HTERT RPE-1 (cell line): ENCODE results near the gene GDNF.
"Not testable (repeated sequence)": the region's sequence is repeated elsewhere in the genome, so short reads cannot be mapped to it uniquely, and the experiment has no call there.

Experiments used
- in situ Hi-C: fragments of 300-500 bp; cut with MboI; formaldehyde crosslinking; loops from 4 replicates; pipeline ENCODE4 v1.14.3; 2020; ENCODE audit warnings: low sequenced_read_pairs

GDNF gene, protein sequence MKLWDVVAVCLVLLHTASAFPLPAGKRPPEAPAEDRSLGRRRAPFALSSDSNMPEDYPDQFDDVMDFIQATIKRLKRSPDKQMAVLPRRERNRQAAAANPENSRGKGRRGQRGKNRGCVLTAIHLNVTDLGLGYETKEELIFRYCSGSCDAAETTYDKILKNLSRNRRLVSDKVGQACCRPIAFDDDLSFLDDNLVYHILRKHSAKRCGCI

DNA sequence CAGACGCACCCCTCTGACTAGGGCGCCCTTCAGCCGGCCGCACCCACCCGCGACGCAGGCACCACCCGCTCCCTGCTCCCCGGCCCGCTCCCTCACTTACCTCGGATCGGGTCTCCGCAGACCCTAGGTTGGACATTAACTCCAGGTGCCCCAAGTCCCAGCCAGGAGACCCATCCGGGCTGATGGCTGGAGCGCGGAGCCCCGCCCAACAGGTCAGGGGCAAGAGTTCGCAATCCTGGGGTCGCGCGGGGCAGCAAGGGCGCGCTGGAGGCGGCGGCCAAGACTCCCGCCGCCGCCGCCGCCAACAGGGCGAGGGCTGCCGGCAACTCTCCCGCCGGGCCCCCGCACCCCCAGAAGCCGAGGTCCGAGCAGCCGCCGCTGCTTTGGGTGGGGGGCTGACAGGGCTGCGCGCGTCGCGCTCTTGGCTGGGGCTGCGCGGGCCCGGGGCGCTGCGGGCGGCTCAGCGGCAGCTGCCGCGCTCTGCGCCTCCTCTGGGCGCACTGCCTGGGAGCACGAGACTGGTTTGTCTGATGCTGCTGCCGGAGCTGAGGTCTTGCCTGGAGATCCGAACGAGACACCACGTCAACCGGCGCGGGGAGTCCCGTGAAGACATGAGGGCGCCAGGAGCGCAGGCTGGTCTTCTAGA, at the start of gene GDNF:
Gene GDNF, minus strand, starts transcription at position 635 of the 646 bp plus-strand sequence. CDS start 5,245 bp downstream, outside the sequence.
- in situ Hi-C loops = no loop called here

DNA sequence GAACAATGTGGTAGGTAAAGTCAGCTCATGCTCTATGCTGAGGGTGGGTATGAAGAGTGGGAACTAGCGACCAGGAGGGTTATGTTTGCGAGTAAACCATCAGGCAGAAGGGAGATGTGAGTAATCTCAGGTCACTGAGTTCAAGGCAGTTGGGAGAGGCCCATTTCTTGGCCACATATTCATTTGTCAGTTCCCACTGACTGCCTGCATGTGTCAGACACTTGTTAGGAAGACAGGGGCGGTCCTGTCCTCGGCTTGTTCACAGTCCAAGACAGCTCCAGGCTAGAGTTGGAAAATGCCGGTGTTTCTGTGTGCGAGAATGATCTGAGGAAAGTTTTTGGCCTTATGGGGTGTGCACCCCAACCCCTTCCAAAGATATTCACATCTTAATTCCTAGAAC, 48.6 kb upstream of the GDNF start:
- in situ Hi-C loops = no loop called here

DNA sequence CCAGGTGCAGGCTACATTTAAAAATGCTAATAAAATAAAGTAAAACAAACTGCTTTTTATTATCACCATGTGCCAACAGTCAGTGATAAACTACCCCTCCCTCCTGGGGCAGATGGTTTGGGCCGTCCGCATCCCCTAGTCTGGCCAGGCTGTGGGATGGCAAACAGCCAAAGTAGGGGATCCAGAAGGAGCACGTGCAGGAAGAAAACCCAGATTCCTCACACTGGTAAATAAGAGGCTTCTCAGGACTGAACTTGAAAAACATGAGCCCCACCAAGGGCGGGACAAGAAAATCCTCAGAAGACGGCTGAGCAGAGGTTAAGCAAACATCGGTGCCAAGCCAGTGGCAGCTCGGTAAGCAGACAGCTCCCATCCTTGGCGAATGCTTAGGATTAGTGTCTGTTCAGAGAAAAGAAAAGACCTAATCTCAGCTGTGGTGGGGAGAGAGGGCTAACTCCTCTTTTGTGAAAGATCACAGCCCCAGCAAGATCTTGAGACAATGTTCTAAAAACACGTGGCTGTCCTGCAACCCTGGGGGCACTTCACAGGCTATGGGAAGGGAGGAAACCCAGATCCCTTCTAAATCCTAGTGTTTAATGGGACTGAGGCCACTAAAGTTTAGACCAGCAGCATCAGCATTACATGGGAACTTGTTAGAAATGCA, 46.5 kb upstream of the GDNF start:
- in situ Hi-C loops = no loop called here

DNA sequence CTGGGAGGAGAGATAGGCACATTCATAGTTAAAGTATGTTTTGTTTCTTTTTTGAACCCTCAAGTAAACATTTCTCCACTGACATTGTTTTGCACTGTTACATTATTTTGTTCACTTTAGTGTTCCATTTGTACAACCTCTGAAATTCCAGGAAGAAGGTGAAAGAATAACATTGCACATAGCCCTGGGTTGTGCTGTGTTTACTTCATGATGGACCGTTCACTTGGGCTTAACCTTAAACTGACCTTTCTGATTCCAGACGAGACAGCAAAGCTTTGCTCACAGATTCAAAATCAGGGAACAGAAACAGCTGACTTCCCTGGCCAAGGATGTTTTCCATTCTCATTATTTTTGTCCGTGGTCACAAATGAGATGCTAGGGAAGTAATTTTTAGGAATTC, 42.8 kb upstream of the GDNF start:
- in situ Hi-C loops = no loop called here

DNA sequence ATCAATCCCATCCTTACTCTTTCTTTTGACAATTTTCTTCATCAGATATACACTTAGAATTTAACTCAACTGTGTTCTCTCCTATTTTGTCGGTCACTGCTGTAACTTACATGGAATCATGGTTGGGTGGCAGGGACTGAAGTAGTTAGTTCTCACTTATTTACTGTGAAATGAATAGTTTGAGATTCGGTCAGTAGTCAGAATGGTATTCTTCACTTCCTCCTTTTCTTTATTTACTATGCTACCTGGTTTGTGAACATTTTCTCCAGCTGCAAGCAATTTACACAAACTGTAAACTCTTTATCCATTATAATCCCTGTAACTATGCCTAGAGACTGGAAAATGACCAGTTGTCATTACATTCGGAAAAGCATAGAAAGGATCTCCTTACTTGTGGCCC, 41.5 kb upstream of the GDNF start:
- in situ Hi-C loops = no loop called here

GRCh38 chr5:37876943-37877342, 37.1 kb upstream of the GDNF start:
- in situ Hi-C loops = no loop called here

DNA sequence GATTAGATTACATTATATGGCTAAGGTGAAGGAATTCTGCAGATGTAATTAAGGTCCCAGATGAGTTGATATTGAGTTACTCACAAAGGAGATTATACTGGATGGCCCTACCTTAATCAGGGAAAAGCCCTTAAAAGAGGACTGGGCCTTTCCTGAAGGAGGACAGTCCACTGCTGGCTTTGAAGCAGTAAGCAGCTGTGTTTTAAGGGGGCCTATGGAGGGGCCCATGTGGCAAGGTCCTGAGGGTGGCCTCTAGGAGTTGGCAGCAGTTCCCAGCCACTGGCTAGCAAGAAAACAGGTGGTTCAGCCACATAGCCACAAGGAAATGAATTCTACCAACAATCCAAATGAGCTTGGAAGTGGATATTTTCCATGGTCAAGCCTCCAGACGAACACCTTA, 36.4 kb upstream of the GDNF start:
- in situ Hi-C loops = no loop called here

GRCh38 chr5:37875051-37875787, 35.4 kb upstream of the GDNF start:
- in situ Hi-C loops = no loop called here

DNA sequence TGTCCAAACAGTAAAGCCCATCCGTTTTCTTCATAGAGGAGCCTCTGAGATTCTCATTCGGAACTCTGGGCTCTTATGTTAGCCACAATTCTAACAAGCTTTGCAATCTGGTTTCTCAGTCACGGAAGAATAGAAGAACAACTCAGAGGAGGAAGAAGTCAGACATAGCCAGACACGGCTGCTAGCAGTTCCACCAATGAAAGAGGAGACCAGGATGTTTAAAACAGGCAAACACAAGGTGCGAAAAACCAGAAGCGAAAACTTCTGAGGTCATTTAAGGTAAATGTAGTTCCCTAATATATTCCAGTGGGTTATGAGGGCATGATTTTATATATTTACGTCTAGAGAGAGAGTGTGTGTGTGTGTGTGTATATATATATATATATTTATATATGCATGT, 34.1 kb upstream of the GDNF start:
- in situ Hi-C loops = no loop called here

GRCh38 chr5:37871023-37871815, 31.4 kb upstream of the GDNF start:
- in situ Hi-C loops = no loop called here

- in situ Hi-C loops = no loop called here
These were observed 29.4 kb upstream of the GDNF start for GRCh38 chr5:37869216-37869615.

DNA sequence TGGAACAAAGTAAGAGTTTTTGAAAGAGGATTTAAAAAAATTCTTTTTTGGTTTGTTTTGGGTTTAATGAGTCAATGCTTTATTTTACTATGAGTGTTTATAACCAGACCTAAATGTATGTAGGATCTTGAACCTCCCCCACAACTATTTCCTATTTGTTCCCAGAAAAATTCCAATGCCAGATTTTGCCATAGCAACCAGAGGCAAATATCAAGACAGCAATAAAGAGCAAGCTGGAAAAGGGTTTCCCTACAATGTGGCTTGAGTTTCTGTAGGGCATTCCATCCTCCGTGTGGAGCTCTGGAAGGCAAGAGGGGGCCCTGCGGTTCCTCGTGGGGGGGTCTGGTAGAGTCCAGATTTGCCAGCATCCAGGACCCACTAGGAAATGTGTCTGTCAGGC, 27.8 kb upstream of the GDNF start:
- in situ Hi-C loops = no loop called here

GRCh38 chr5:37862907-37863306, 23.1 kb upstream of the GDNF start:
- in situ Hi-C loops = not testable (repeated sequence)

DNA sequence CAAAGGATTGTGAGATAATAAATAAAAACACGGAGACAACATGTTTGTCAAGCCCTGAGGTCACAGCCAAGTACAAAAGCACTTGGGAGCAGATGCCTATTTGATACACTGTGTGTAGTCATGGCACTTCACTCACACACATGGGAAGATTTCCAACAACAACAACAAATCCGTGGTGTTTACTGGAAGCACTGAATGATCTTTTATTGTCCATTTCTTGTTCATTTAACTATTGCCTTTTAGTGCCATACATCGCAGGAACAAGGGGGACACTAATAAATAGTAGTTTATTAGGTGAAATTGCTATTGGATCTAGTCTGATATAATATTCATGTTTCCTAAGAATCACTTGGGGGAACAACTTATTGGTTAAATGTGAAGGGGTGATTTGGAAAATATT, 20.4 kb upstream of the GDNF start:
- in situ Hi-C loops = no loop called here

- in situ Hi-C loops = no loop called here
These were observed 20.0 kb upstream of the GDNF start for GRCh38 chr5:37859805-37860204.

DNA sequence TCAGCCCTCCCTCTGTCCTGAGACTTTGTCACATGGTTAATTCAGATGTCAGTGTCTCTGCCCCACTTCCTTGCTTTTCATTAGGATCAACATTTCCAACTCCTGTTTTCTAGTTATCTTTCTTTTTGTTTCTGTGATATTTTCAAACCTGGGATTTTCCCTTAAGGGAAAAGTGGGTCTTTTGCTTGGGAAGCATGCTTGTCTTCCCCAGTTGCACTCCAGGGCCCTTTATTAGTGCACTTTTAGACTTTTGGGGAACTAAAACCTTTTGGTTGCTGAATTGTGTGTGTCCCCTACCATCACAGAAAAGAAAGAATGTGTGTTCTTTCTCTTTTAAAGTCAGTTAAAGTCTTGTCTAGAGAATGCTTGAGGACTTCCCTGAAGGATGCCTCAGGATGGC, 18.4 kb upstream of the GDNF start:
- in situ Hi-C loops = no loop called here

GRCh38 chr5:37857696-37858095, 17.9 kb upstream of the GDNF start:
- in situ Hi-C loops = no loop called here

- in situ Hi-C loops = no loop called here
These were observed 15.6 kb upstream of the GDNF start for GRCh38 chr5:37855438-37855837.

- in situ Hi-C loops = no loop called here
These were observed 11.5 kb upstream of the GDNF start for GRCh38 chr5:37851305-37851704.

GRCh38 chr5:37850226-37850865, 10.5 kb upstream of the GDNF start:
- in situ Hi-C loops = no loop called here
